ENCODE results near the gene STXBP6.

Gene STXBP6

GRCh38 chr14:24913021-24913420 is 136.9 kb downstream of the STXBP6 start:
- no peaks in the 10 kb centered on the region for H3K4me1 ChIP-seq (ENCODE audit: control insufficient read depth, low read depth, low read length)
- H2BK120ac ChIP-seq (ENCODE audit: low read depth, low read length) = no peak overlapping the region
- no peak overlapping the region for H4K5ac ChIP-seq (ENCODE audit: low read length)
- H3K27me3 ChIP-seq (ENCODE audit: insufficient read depth, low read length, poor library complexity) = no peaks in the 10 kb centered on the region
- whole genome bisulfite sequencing (ENCODE audit: extremely low coverage, insufficient coverage, low lambda C conversion rate) = no CpG with 5 or more reads among the region's 1 CpG
- no peak overlapping the region for H3K9ac ChIP-seq (ENCODE audit: low read length)
- no peak overlapping the region for H3K4me3 ChIP-seq (ENCODE audit: low read length)
- H2BK5ac ChIP-seq (ENCODE audit: low read length) = no peak overlapping the region
- no peak overlapping the region for H3K27ac ChIP-seq (ENCODE audit: low read depth, low read length)
- H3K79me1 ChIP-seq (ENCODE audit: low read length) = no peaks in the 10 kb centered on the region
- H3K4me2 ChIP-seq (ENCODE audit: low read length) = no peak overlapping the region
- H3K56ac ChIP-seq (ENCODE audit: low read length) = no peak overlapping the region
- no peaks in the 10 kb centered on the region for H3K79me2 ChIP-seq (ENCODE audit: control insufficient read depth, insufficient read depth, low read length)
- no peak overlapping the region for H3K4ac ChIP-seq (ENCODE audit: low read depth, low read length)
- H2AK5ac ChIP-seq (ENCODE audit: low read length) = no peak overlapping the region
- H2BK15ac ChIP-seq (replicated peaks; ENCODE audit: low read depth) = no peak overlapping the region
- DNase-seq = no peak
- H3K36me3 ChIP-seq (ENCODE audit: control insufficient read depth, insufficient read depth, low read length) = no peaks in the 10 kb centered on the region
- no peak overlapping the region for H3K18ac ChIP-seq (ENCODE audit: low read length)
- H3K23ac ChIP-seq (ENCODE audit: low read length) = no peak overlapping the region
- H4K8ac ChIP-seq (ENCODE audit: low read depth, low read length) = no peak overlapping the region

DNA sequence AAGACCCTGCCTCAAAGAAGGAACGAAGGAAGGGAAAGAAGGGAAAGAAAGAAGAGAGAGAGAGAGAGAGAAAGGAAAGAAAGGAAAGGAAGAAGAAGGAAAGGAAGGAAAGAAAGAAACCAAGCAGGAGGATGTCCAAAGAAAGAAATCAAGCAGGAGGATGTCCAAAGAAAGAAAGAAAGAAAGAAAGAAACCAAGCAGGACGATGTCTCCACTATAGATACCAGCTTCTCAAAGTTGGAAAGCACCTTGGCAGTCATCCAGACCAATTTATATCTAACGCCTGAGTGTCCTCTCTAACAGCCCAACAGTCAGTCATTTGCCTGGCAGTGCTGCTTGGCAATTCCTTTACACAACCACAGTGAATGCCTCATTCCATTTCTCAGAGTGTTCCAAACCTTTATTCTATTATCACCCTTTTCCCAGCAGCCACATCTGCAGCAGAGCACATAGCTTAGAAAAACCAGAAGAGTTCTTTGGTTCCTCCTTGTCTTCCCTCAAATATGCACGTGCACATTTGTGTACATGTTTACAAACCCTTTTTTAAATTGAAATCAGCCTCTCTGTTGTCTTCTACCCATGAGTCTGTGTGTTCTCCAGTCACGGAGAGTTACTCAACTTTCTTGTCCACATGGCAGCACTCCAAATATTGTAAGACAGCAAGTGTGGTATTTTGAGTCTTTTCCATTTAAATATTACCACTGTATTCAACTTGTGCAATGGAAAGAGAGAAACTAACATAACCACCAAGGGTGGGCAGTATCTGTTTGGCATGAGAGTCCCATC is 138.4 kb downstream of the STXBP6 start:
- Histone ChIP-seq H2BK15ac (replicated peaks; ENCODE audit: low read depth) (no peak overlapping the region), H2BK120ac (ENCODE audit: low read depth, low read length) (no peak overlapping the region), H3K4ac (ENCODE audit: low read depth, low read length) (no peak overlapping the region), H3K4me1 (ENCODE audit: control insufficient read depth, low read depth, low read length) (no peaks in the 10 kb centered on the region), H3K4me3 (ENCODE audit: low read length) (no peak overlapping the region), H3K79me2 (ENCODE audit: control insufficient read depth, insufficient read depth, low read length) (no peaks in the 10 kb centered on the region), H4K8ac (ENCODE audit: low read depth, low read length) (no peak overlapping the region), H2BK5ac (ENCODE audit: low read length) (no peak overlapping the region), H3K56ac (ENCODE audit: low read length) (no peak overlapping the region), H2AK5ac (ENCODE audit: low read length) (no peak overlapping the region), H4K5ac (ENCODE audit: low read length) (no peak overlapping the region), H3K18ac (ENCODE audit: low read length) (no peak overlapping the region), H3K4me2 (ENCODE audit: low read length) (no peak overlapping the region), H3K9ac (ENCODE audit: low read length) (no peak overlapping the region), H3K27me3 (ENCODE audit: insufficient read depth, low read length, poor library complexity) (no peaks in the 10 kb centered on the region), H3K79me1 (ENCODE audit: low read length) (no peaks in the 10 kb centered on the region), H3K23ac (ENCODE audit: low read length) (no peak overlapping the region), H3K27ac (ENCODE audit: low read depth, low read length) (no peak overlapping the region), H3K36me3 (ENCODE audit: control insufficient read depth, insufficient read depth, low read length) (no peaks in the 10 kb centered on the region)
- DNase-seq = no peak
- WGBS (ENCODE audit: extremely low coverage, insufficient coverage, low lambda C conversion rate) = no CpG with 5 or more reads among the region's 5 CpGs

DNA sequence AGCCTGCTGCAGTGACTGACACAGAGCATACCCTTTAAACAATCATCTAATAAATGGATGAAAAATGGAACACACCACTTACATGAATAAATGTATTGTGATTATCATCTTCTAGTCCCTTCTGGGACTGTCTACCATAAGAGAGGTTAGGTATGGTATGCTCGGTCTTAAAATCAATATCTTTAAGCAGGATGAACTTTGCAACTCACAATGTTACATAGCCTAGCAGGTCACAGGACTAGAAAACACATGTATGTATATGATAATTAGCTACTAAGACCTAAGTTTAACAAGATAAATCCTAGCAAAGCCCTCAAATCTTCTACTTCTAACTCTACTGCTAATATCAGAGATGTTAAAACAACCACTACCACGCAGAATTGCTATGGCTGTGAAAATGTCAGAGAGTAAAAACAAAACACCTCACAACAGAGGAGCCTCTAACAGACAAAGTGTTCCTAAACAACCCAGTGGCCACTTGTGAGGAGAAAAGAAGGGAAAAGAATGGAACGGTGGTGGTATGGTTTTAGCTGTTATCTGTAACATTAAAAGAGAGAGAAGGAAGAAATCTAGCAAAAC is 139.4 kb downstream of the STXBP6 start:
- no peak for DNase-seq
- Histone ChIP-seq H3K36me3 (ENCODE audit: control insufficient read depth, insufficient read depth, low read length) (no peaks in the 10 kb centered on the region), H4K5ac (ENCODE audit: low read length) (no peak overlapping the region), H3K18ac (ENCODE audit: low read length) (no peak overlapping the region), H3K79me2 (ENCODE audit: control insufficient read depth, insufficient read depth, low read length) (no peaks in the 10 kb centered on the region), H3K4me2 (ENCODE audit: low read length) (no peak overlapping the region), H4K8ac (ENCODE audit: low read depth, low read length) (no peak overlapping the region), H3K4me3 (ENCODE audit: low read length) (no peak overlapping the region), H2BK120ac (ENCODE audit: low read depth, low read length) (no peak overlapping the region), H3K4me1 (ENCODE audit: control insufficient read depth, low read depth, low read length) (no peaks in the 10 kb centered on the region), H3K23ac (ENCODE audit: low read length) (no peak overlapping the region), H3K27ac (ENCODE audit: low read depth, low read length) (no peak overlapping the region), H2BK5ac (ENCODE audit: low read length) (no peak overlapping the region), H3K56ac (ENCODE audit: low read length) (no peak overlapping the region), H3K79me1 (ENCODE audit: low read length) (no peaks in the 10 kb centered on the region), H2BK15ac (replicated peaks; ENCODE audit: low read depth) (no peak overlapping the region), H3K9ac (ENCODE audit: low read length) (no peak overlapping the region), H3K4ac (ENCODE audit: low read depth, low read length) (no peak overlapping the region), H2AK5ac (ENCODE audit: low read length) (no peak overlapping the region), H3K27me3 (ENCODE audit: insufficient read depth, low read length, poor library complexity) (no peaks in the 10 kb centered on the region)
- 100% methylated on average over 1 of the region's 3 CpGs for WGBS (ENCODE audit: extremely low coverage, insufficient coverage, low lambda C conversion rate)

- Histone ChIP-seq H4K5ac (ENCODE audit: low read length) (no peak overlapping the region), H3K27me3 (ENCODE audit: insufficient read depth, low read length, poor library complexity) (no peaks in the 10 kb centered on the region), H2AK5ac (ENCODE audit: low read length) (no peak overlapping the region), H3K4me1 (ENCODE audit: control insufficient read depth, low read depth, low read length) (no peaks in the 10 kb centered on the region), H3K79me1 (ENCODE audit: low read length) (no peaks in the 10 kb centered on the region), H3K23ac (ENCODE audit: low read length) (no peak overlapping the region), H3K56ac (ENCODE audit: low read length) (no peak overlapping the region), H2BK5ac (ENCODE audit: low read length) (no peak overlapping the region), H2BK120ac (ENCODE audit: low read depth, low read length) (no peak overlapping the region), H2BK15ac (replicated peaks; ENCODE audit: low read depth) (no peak overlapping the region), H3K36me3 (ENCODE audit: control insufficient read depth, insufficient read depth, low read length) (no peaks in the 10 kb centered on the region), H3K4ac (ENCODE audit: low read depth, low read length) (no peak overlapping the region), H3K9ac (ENCODE audit: low read length) (no peak overlapping the region), H4K8ac (ENCODE audit: low read depth, low read length) (no peak overlapping the region), H3K4me3 (ENCODE audit: low read length) (no peak overlapping the region), H3K4me2 (ENCODE audit: low read length) (no peak overlapping the region), H3K18ac (ENCODE audit: low read length) (no peak overlapping the region), H3K27ac (ENCODE audit: low read depth, low read length) (no peak overlapping the region), H3K79me2 (ENCODE audit: control insufficient read depth, insufficient read depth, low read length) (no peaks in the 10 kb centered on the region)
- no CpG with 5 or more reads among the region's 6 CpGs for WGBS (ENCODE audit: extremely low coverage, insufficient coverage, low lambda C conversion rate)
- DNase-seq = no peak
These were observed 140.2 kb downstream of the STXBP6 start for GRCh38 chr14:24909523-24910302.

DNA sequence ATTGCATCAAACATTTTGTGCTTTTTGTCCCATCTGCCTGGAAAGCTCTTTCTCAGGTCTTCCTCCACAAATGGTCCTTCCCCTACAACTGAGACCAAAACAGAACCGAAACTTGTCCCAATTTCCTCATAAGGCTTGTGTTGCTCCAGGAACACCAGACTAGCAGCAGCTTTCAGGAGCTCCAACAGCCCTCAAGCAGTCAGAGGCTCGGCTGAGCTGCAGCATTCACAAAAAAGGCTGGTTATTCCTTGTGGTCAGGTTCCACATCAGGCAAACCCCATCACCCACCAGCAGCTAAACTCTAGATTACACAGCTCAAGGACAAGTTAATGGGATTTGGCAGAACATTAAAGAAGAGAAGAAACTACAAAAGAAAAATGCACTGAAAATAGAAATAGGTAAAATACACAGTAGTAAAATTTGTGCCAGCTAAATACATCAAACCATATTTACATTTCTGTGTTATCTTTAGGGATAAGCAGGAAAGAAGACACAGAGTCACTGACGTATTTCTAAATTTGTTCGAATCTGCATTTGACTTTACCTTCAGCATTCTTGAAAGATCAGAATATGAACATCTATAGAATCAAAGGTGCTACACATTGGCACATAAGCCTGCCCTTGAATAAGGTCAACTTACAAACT is 141.2 kb downstream of the STXBP6 start:
- Histone ChIP-seq H3K27ac (ENCODE audit: low read depth, low read length) (no peak overlapping the region), H3K18ac (ENCODE audit: low read length) (no peak overlapping the region), H2BK15ac (replicated peaks; ENCODE audit: low read depth) (no peak overlapping the region), H3K79me1 (ENCODE audit: low read length) (no peaks in the 10 kb centered on the region), H3K9ac (ENCODE audit: low read length) (no peak overlapping the region), H2BK5ac (ENCODE audit: low read length) (no peak overlapping the region), H3K4ac (ENCODE audit: low read depth, low read length) (no peak overlapping the region), H2AK5ac (ENCODE audit: low read length) (no peak overlapping the region), H3K27me3 (ENCODE audit: insufficient read depth, low read length, poor library complexity) (no peaks in the 10 kb centered on the region), H4K5ac (ENCODE audit: low read length) (no peak overlapping the region), H3K4me1 (ENCODE audit: control insufficient read depth, low read depth, low read length) (no peaks in the 10 kb centered on the region), H4K8ac (ENCODE audit: low read depth, low read length) (no peak overlapping the region), H3K23ac (ENCODE audit: low read length) (no peak overlapping the region), H3K4me2 (ENCODE audit: low read length) (no peak overlapping the region), H3K56ac (ENCODE audit: low read length) (no peak overlapping the region), H2BK120ac (ENCODE audit: low read depth, low read length) (no peak overlapping the region), H3K36me3 (ENCODE audit: control insufficient read depth, insufficient read depth, low read length) (no peaks in the 10 kb centered on the region), H3K79me2 (ENCODE audit: control insufficient read depth, insufficient read depth, low read length) (no peaks in the 10 kb centered on the region), H3K4me3 (ENCODE audit: low read length) (no peak overlapping the region)
- WGBS (ENCODE audit: extremely low coverage, insufficient coverage, low lambda C conversion rate) = no CpG with 5 or more reads among the region's 4 CpGs
- no peak for DNase-seq

All from mesendoderm (in vitro differentiated cells).